Effector memory CD8-positive, alpha-beta T cell (primary cell): ENCODE results near the gene UQCRH.
"Not testable (repeated sequence)": the region's sequence is repeated elsewhere in the genome, so short reads cannot be mapped to it uniquely, and the experiment has no call there.

Source experiments
- ATAC-seq: fragments of 150-1000 bp; cut with Tn5 transposase; replicated peaks from 2 replicates; pipeline ENCODE4 v1.10.0; 2021; ENCODE audit warnings: mild to moderate bottlenecking, moderate library complexity
- DNase-seq, 3 experiments: peaks; one replicate each; pipeline ENCODE4 v3.0.0; 2021
- H3K27ac Mint-ChIP-seq, 2 donors: one replicate each; pipeline ENCODE4 v1.8.0; 2022; ENCODE audit warnings: mild to moderate bottlenecking in 2 of 2, mixed read lengths in 2 of 2, moderate library complexity in 2 of 2
- H3K27me3 Mint-ChIP-seq, 2 donors: one replicate each; pipeline ENCODE4 v1.8.0; 2022; ENCODE audit warnings: mixed read lengths in 2 of 2
- H3K36me3 Mint-ChIP-seq: one replicate; pipeline ENCODE4 v1.8.0; 2022; ENCODE audit warnings: mild to moderate bottlenecking, moderate library complexity, mixed read lengths; ENCODE audit not compliant: insufficient read depth
- H3K4me1 Mint-ChIP-seq, 2 donors: one replicate each; pipeline ENCODE4 v1.8.0; 2022; ENCODE audit warnings: low read depth in 2 of 2, mixed read lengths in 2 of 2
- H3K4me3 Mint-ChIP-seq, 2 donors: one replicate each; pipeline ENCODE4 v1.8.0; 2022; ENCODE audit warnings: mild to moderate bottlenecking in 2 of 2, mixed read lengths in 2 of 2, moderate library complexity in 2 of 2
- H3K9me3 Mint-ChIP-seq, 2 donors: one replicate each; pipeline ENCODE4 v1.8.0; 2022; ENCODE audit warnings: mixed read lengths in 2 of 2

UQCRH gene

GRCh38 chr1:46306159-46306530 lies 2.6 kb downstream of the UQCRH start:
- Mint-ChIP-seq H3K27me3 (no peaks in the 10 kb centered on the region), H3K4me1 (peaks cover 23 to 56% of the 10 kb centered on the region in 2 donors), H3K4me3 (no peak overlapping the region), H3K36me3 (peaks cover 58% of the 10 kb centered on the region), H3K27ac (no peak overlapping the region), H3K9me3 (no peaks in the 10 kb centered on the region)
- DNase-seq, result no peak
- ATAC-seq, result no peak

- ATAC-seq (no peak), DNase-seq (no peak)
- no peak overlapping the region for H3K27ac Mint-ChIP-seq
- peaks cover 68% of the 10 kb centered on the region for H3K36me3 Mint-ChIP-seq
- H3K9me3 Mint-ChIP-seq, result no peaks in the 10 kb centered on the region
- no peaks in the 10 kb centered on the region for H3K27me3 Mint-ChIP-seq
- peaks cover 12 to 27% of the 10 kb centered on the region in 2 donors for H3K4me1 Mint-ChIP-seq
- no peak overlapping the region for H3K4me3 Mint-ChIP-seq
These were observed 6.1 kb downstream of the UQCRH start for GRCh38 chr1:46309401-46310159.

GRCh38 chr1:46310321-46310720 lies 6.8 kb downstream of the UQCRH start:
- no peak overlapping the region for H3K27ac Mint-ChIP-seq
- H3K27me3 Mint-ChIP-seq, result no peaks in the 10 kb centered on the region
- no peak overlapping the region for H3K4me3 Mint-ChIP-seq
- H3K9me3 Mint-ChIP-seq, result no peaks in the 10 kb centered on the region
- ATAC-seq (no peak), DNase-seq (no peak)
- H3K4me1 Mint-ChIP-seq, result peaks cover 10 to 22% of the 10 kb centered on the region in 2 donors
- peaks cover 75% of the 10 kb centered on the region for H3K36me3 Mint-ChIP-seq

- no peak overlapping the region for H3K4me3 Mint-ChIP-seq
- no peaks in the 10 kb centered on the region for H3K27me3 Mint-ChIP-seq
- H3K4me1 Mint-ChIP-seq, result no peaks in the 10 kb centered on the region
- DNase-seq, result no peak
- no peak overlapping the region for H3K27ac Mint-ChIP-seq
- no peaks in the 10 kb centered on the region for H3K9me3 Mint-ChIP-seq
- no peak for ATAC-seq
- H3K36me3 Mint-ChIP-seq, result peaks cover 55% of the 10 kb centered on the region
These were observed 12.3 kb downstream of the UQCRH start for GRCh38 chr1:46315669-46316403.

- H3K4me3 Mint-ChIP-seq, result no peak overlapping the region
- H3K4me1 Mint-ChIP-seq, result no peaks in the 10 kb centered on the region
- no peak for DNase-seq
- peaks cover 41% of the 10 kb centered on the region for H3K36me3 Mint-ChIP-seq
- H3K27me3 Mint-ChIP-seq, result no peaks in the 10 kb centered on the region
- no peak overlapping the region for H3K27ac Mint-ChIP-seq
- H3K9me3 Mint-ChIP-seq, result no peaks in the 10 kb centered on the region
- no peak for ATAC-seq
These were observed 13.8 kb downstream of the UQCRH start for GRCh38 chr1:46317323-46317722.

GRCh38 chr1:46319301-46319700 lies 15.8 kb downstream of the UQCRH start:
- not testable (repeated sequence) for ATAC-seq, H3K4me3 Mint-ChIP-seq, H3K4me1 Mint-ChIP-seq, H3K27me3 Mint-ChIP-seq, H3K9me3 Mint-ChIP-seq, DNase-seq, H3K27ac Mint-ChIP-seq
- H3K36me3 Mint-ChIP-seq, result peaks cover 21% of the 10 kb centered on the region

- ATAC-seq, H3K27me3 Mint-ChIP-seq, H3K4me3 Mint-ChIP-seq, H3K4me1 Mint-ChIP-seq, H3K27ac Mint-ChIP-seq, H3K9me3 Mint-ChIP-seq, DNase-seq: not testable (repeated sequence)
- peaks cover 11% of the 10 kb centered on the region for H3K36me3 Mint-ChIP-seq
These were observed 16.7 kb downstream of the UQCRH start for GRCh38 chr1:46319960-46320914.

GRCh38 chr1:46322191-46322590 lies 18.7 kb downstream of the UQCRH start:
- not testable (repeated sequence) for H3K4me1 Mint-ChIP-seq, H3K9me3 Mint-ChIP-seq, ATAC-seq, H3K27me3 Mint-ChIP-seq, DNase-seq, H3K4me3 Mint-ChIP-seq, H3K27ac Mint-ChIP-seq
- H3K36me3 Mint-ChIP-seq, result peaks cover 11% of the 10 kb centered on the region

- not testable (repeated sequence) for H3K27me3 Mint-ChIP-seq, ATAC-seq, H3K4me1 Mint-ChIP-seq
These were observed 22.0 kb downstream of the UQCRH start for GRCh38 chr1:46325285-46326076.

GRCh38 chr1:46328182-46328581 lies 24.7 kb downstream of the UQCRH start:
- not testable (repeated sequence) for H3K9me3 Mint-ChIP-seq, H3K27ac Mint-ChIP-seq, H3K27me3 Mint-ChIP-seq, DNase-seq, ATAC-seq, H3K4me3 Mint-ChIP-seq, H3K4me1 Mint-ChIP-seq, H3K36me3 Mint-ChIP-seq

More at GRCh38 chr1:46325285-46326076, 22.0 kb downstream of the UQCRH start:
- H3K9me3 Mint-ChIP-seq, DNase-seq, H3K36me3 Mint-ChIP-seq, H3K4me3 Mint-ChIP-seq: not testable (repeated sequence)
- peak overlapping the region in 1 of 2 donors; percentile 35 for H3K27ac Mint-ChIP-seq

GRCh38 chr1:46329807-46330206 lies 26.3 kb downstream of the UQCRH start:
- H3K27ac Mint-ChIP-seq, H3K4me1 Mint-ChIP-seq, ATAC-seq, H3K9me3 Mint-ChIP-seq, H3K27me3 Mint-ChIP-seq, H3K36me3 Mint-ChIP-seq, H3K4me3 Mint-ChIP-seq, DNase-seq: not testable (repeated sequence)

GRCh38 chr1:46330381-46330780 lies 26.9 kb downstream of the UQCRH start:
- ATAC-seq, H3K27me3 Mint-ChIP-seq, H3K4me3 Mint-ChIP-seq, H3K4me1 Mint-ChIP-seq, H3K9me3 Mint-ChIP-seq, H3K36me3 Mint-ChIP-seq, DNase-seq, H3K27ac Mint-ChIP-seq: not testable (repeated sequence)
